HUDEP-2 (cell line): ENCODE measurements around the gene RNFT2.
"Not testable (repeated sequence)": the region's sequence is repeated elsewhere in the genome, so short reads cannot be mapped to it uniquely, and the experiment has no call there.

Experiments
- DNase-seq, 76 experiments: peaks; one replicate each; lab custom pipeline; 2025; ENCODE audit not compliant: unreplicated experiment in 76 of 76; lab: John Stamatoyannopoulos, UW

Gene RNFT2

GRCh38 chr12:116789562-116789961 is 51.4 kb downstream of the RNFT2 start:
- not testable (repeated sequence) for DNase-seq

GRCh38 chr12:116790066-116790465 is 52.0 kb downstream of the RNFT2 start:
- no peak for DNase-seq

GRCh38 chr12:116792403-116792802 is 54.3 kb downstream of the RNFT2 start:
- DNase-seq = no peak

- DNase-seq = no peak
Observed at GRCh38 chr12:116794725-116795124, 56.6 kb downstream of the RNFT2 start.

- no peak for DNase-seq
Observed at GRCh38 chr12:116797885-116798284, 59.8 kb downstream of the RNFT2 start.

- DNase-seq = no peak
Observed at GRCh38 chr12:116798719-116799118, 60.6 kb downstream of the RNFT2 start.

GRCh38 chr12:116799955-116800354 is 61.8 kb downstream of the RNFT2 start:
- no peak for DNase-seq

- DNase-seq = no peak
Observed at GRCh38 chr12:116800918-116801317, 62.8 kb downstream of the RNFT2 start.

- no peak for DNase-seq
Observed at GRCh38 chr12:116802018-116802417, 63.9 kb downstream of the RNFT2 start.

- no peak for DNase-seq
Observed at GRCh38 chr12:116803013-116803736, 65.1 kb downstream of the RNFT2 start.

- DNase-seq = no peak
Observed at GRCh38 chr12:116804051-116804450, 65.9 kb downstream of the RNFT2 start.

- no peak for DNase-seq
Observed at GRCh38 chr12:116806845-116807440, 68.8 kb downstream of the RNFT2 start.

- DNase-seq = no peak
Observed at GRCh38 chr12:116807546-116807945, 69.4 kb downstream of the RNFT2 start.

GRCh38 chr12:116808113-116809105 is 70.3 kb downstream of the RNFT2 start:
- DNase-seq = no peak

- DNase-seq = no peak
Observed at GRCh38 chr12:116812238-116812637, 74.1 kb downstream of the RNFT2 start.

- no peak for DNase-seq
Observed at GRCh38 chr12:116813271-116814041, 75.3 kb downstream of the RNFT2 start.

GRCh38 chr12:116814766-116815165 is 76.7 kb downstream of the RNFT2 start:
- DNase-seq = not testable (repeated sequence)

GRCh38 chr12:116818341-116818856 is 80.3 kb downstream of the RNFT2 start:
- peak in 18 of 76 experiments; percentile 1 to 26 (median 10) for DNase-seq

- peak in 74 of 76 experiments; percentile 16 to 83 (median 72) for DNase-seq
Observed at GRCh38 chr12:116818948-116819832, 81.1 kb downstream of the RNFT2 start.
